GM19238 (cell line): ENCODE data around the gene EIF3C.
"Not testable (repeated sequence)": the region's sequence is repeated elsewhere in the genome, so short reads cannot be mapped to it uniquely, and the experiment has no call there.

ENCODE experiments used
- DNase-seq: peaks from one replicate; pipeline ENCODE4 v3.0.0; 2011; ENCODE audit warnings: low spot score; ENCODE audit not compliant: insufficient read length

The EIF3C gene

GRCh38 chr16:28750469-28751067, 39.3 kb downstream of the EIF3C start:
- not testable (repeated sequence) for DNase-seq

GRCh38 chr16:28751487-28751886, 40.2 kb downstream of the EIF3C start, which contains the start of gene NPIPB9:
TSS of gene NPIPB9 (plus strand) at chr16:28751787.
- not testable (repeated sequence) for DNase-seq

- DNase-seq: not testable (repeated sequence)
Observed at GRCh38 chr16:28781697-28782096, 70.4 kb downstream of the EIF3C start.

- DNase-seq: not testable (repeated sequence)
Observed at GRCh38 chr16:28782357-28782756, 71.1 kb downstream of the EIF3C start.
